HG03064 (cell line): Measurements from ENCODE around the gene NOG.

Experiments
- ATAC-seq: cut with Tn5 transposase; IDR thresholded peaks from one replicate; pipeline ENCODE4 v1.9.1; 2021; ENCODE audit warnings: low read depth; ENCODE audit not compliant: unreplicated experiment

NOG gene

DNA sequence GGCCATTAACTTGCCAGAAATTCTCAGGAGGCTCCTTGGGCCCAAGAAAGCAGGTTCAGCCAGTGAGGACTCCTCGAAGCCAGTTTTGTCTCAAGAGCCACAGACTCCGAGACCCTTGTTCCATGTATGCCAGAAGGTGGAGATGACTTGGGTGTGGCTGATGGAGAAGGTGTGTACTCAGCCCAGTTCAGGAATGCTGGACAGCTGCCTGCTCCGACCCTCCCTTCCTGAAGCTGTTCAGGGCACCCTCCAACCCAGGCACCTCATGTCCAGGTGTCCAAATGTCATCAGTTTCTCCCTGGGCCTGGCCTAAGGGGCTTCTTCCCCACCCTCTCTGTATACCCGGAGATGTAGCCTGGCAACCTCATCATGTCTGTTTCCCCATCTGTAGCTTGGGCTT, 40.2 kb downstream of the NOG start:
- no peak for ATAC-seq

DNA sequence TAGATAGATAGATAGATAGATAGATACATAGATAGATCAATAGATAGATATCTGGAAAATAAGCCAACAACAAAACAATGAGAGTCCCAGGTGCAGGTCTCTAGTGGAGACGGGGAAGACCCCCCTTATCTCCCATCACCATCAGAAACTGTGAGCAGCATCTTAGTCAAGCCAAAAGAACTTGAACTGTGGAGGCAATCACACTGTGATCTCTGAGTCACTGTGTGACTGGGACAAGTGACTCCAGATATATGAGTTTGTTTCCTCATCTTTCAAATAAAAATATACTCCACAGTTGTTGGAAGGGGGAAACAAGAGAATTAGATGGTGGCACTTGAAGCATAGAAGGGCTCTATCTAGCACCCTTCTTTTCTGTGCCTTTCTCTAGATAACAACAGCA, 42.1 kb downstream of the NOG start:
- no peak for ATAC-seq

DNA sequence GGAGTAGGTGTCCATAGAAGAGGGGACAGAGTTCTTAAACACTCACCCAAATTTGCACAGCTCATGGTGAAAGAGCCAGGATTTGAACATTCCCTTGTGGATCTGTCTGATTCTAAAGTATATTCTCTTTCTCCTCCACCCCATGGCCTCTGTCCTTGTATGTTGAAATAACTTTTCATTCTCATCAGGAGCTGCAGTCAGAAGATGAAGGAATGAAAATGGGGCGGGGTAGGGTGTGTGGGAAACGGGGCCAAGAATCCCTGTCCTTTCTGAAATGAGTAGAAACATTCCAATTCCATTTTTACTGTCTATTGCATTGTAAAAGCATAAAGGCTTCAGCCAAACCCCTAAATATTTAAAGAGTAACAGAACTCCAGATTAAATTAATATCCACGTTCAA, 42.8 kb downstream of the NOG start:
- ATAC-seq: no peak

DNA sequence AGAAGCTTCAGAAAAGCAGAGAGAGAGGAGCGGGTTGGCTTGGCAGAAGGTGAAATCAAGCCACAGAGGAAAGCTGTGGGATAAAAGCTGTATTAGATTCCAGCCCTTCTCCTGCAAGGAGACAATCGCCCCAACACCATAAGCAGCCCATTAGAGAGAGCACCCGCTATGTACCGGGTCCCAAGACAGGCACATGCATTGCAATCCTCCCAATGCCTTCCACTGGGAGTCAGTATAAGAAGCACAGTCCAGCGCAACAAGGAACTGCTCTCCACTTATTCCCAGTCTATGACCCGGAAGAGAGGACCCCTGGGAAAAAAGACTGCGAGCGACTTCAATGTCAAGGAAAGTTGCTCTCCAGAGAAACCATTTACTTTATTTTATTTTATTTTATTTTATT, 43.8 kb downstream of the NOG start:
- no peak for ATAC-seq

DNA sequence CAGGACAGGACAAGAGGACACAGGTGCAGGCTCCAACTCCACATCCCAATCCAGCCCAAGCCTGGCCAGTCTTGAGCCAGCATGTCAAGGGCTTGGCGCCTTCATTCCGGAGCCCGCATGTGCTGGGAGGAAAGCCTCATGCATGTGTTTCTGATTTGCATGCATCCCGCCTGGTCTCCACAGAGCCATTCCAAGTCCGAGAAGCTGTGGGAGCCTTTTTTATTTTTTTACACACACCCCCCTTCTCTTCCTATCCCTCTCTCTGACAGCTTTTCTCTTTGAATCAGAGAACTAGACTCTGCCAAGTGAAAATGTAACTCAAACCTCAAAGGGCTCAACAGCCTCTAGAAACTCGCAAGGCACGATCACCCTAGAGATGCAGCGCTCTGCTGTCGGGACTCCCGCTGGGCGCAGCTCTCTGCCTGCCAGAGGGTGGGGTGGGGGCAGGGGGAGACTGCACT, 45.1 kb downstream of the NOG start:
- ATAC-seq: no peak

DNA sequence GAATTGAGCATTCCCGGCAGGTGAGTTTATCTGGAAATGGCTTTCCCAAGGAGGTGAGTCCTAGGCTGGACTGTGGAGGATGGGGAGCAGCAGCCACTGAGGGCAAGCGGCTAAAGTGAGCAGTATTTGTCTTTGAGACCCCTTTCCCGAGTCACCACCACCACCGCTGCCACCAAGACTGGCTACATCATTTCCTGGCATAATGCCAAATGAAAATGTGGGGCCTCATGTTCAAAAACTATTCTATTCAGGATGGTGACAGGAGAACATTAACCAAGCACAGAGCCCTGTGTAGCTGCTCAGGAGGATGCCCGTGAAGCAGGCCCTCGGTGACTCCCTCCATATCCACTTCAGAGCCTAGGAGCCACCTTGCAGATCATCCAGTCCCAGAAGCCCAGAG, 46.0 kb downstream of the NOG start:
- no peak for ATAC-seq

DNA sequence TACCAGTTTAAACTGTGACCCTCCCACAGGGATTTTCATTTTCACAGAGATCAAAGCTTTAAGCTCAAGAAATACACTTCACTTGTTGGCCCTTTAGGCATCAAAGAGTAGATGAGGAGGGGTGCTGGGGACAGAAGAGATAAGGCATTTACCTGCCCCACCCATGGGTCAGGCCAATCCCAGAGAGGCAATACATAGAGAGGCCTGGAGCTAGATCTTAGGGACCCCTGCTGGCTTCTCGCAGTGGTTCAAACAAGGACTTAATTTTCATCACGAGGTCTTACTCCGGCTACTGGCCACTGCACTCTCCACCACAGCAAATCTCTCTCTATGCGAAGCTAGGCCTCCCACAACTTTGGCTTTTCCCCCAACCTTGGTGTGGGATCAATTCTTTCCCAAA, 46.6 kb downstream of the NOG start:
- ATAC-seq: no peak

DNA sequence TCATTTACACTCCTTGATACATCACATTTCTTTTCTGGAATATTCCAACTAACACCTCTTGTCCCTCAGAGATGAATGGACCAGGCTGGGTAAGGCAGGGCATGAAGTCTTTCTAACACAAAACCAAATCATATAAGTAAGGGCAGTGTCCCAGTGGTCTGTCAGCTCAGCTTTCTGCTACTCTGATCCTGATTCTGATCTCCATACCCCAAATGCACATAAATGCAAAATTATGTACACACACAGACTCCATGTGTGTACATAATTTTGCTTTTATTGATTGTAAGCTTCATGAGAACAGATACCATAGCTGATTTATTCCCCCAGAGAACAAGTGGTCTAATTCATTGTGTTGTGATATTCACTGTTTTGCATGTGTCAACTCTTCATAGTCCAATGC, 47.9 kb downstream of the NOG start:
- no peak for ATAC-seq

DNA sequence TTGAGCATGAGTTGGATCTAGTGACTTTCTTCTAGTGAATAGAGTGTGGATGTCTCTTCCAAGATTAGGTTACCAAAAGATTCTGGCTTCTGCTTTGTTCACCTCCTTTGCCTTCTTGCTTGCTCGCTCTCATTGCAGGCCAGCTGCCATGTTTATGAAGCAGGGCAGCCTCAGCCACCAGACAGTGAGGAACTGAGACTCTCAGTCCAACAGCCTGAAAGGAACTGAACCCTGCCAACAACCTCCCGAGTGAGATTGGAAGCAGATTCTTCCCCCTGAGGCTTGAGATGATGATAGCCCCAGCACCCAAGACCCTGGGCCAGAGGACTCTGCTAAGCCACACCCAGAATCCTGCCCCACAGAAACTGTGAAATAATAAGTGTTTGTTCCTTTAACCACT, 48.4 kb downstream of the NOG start:
- ATAC-seq: no peak

DNA sequence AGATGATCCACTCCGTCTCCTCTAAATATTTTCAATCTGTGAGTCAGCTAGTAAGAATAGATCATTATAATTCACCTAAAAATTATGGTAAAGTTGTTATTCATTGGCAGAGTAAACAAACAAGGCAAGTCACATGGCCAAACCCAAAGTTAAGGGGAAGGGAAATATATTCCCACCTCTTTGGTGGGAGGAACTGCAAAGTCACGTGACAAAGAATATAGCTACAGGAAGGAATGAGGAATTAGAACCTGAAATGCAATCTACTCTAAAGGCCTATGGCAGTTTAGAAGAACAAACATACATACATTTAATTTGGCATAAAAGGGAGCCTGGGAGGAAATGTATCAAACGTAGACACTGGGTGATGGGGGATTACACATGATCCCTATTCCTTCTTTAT, 48.9 kb downstream of the NOG start:
- no peak for ATAC-seq
